ENCODE measurements around the gene HMOX1. TPM values are rescaled to one million over a fixed set of nuclear protein-coding genes. Genes with fewer than 3 reads are reported as not detected.
A peak's percentile ranks its signal among the peaks of the same experiment; 100 is the strongest.

HMOX1 gene
- total and polyA plus RNA-seq, 2 of the 13 experiments (the other 11 are each of a cell fraction or from before 2014, with no cell fraction given), result 53.6 to 67.4 TPM

DNA sequence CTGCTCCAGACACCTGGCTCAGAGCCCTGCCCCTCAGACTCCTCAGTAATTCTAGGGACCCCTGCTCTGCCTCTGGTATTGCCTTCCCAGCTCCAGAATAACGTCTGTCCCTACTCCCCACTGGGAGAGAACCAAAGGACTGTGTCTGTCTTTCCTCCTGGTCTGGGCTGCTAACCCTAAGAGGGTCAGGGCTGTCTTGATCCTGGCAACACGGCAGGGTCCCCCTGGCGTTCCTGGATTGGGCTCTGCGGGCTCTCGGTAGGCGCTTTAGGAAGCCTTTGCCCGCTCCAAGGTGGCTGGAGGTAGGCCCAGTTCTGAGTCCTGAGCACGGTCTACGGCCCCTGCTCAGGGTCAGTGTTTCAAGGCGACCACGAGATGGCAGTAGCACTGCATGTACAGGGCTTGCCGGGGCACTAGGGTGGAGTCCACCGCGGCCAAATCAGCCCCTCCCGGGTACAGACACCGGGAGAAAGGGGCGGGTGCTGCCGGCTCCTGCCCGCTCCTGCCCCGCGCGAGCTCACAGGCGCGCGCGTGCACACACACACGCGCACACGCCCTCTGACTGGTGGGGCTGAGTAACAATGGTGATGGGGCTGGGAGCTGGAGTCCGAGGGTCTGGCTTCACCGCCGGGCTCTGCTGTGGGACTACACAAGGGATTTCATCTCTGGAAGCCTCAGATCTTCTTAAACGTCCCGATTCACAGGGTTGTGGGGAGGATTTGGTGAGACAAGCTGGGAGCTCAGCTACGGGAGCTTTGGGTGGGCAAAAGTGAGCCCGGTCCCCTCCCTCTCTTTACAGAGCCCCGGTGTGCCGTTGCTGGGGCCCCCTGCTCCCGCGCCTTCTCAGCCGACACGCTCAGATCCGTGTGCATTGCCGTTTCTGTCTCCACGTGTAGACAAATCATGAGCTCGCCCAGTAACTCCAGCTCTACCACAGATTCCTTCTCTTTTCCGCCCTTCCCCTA lies 30.1 kb upstream of the HMOX1 start (continued):
- TF ChIP-seq ESRRA (CRISPR knock-in tag; IDR thresholded peaks at IDR 0.05; ENCODE audit: low read depth), result no peak
- 0 out of 2 replicates have a peak, but pooled peaks have one; percentile 51 for TF ChIP-seq ZNF720 (CRISPR knock-in tag; IDR thresholded peaks at IDR 0.05)
- no peak for TF ChIP-seq ZNF781 (CRISPR knock-in tag; IDR thresholded peaks at IDR 0.05; ENCODE audit: borderline replicate concordance, not compliant biosample characterization)
- no peak for TF ChIP-seq FOXA1 (IDR thresholded peaks at IDR 0.05)
- no peak for TF ChIP-seq FOXA1 (CRISPR knock-in tag; IDR thresholded peaks at IDR 0.05)
- TF ChIP-seq, protein P1, sequence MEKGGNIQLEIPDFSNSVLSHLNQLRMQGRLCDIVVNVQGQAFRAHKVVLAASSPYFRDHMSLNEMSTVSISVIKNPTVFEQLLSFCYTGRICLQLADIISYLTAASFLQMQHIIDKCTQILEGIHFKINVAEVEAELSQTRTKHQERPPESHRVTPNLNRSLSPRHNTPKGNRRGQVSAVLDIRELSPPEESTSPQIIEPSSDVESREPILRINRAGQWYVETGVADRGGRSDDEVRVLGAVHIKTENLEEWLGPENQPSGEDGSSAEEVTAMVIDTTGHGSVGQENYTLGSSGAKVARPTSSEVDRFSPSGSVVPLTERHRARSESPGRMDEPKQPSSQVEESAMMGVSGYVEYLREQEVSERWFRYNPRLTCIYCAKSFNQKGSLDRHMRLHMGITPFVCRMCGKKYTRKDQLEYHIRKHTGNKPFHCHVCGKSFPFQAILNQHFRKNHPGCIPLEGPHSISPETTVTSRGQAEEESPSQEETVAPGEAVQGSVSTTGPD (CRISPR knock-in tag; IDR thresholded peaks at IDR 0.05), result no peak
- TF ChIP-seq ZNF670 (CRISPR knock-in tag; IDR thresholded peaks at IDR 0.05; ENCODE audit: borderline replicate concordance), result no peak
- peak; percentile 77; the same call in 1 of the 2 replicates for TF ChIP-seq MIER3 (CRISPR knock-in tag; IDR thresholded peaks at IDR 0.05; ENCODE audit: borderline replicate concordance)
- TF ChIP-seq, protein P2, sequence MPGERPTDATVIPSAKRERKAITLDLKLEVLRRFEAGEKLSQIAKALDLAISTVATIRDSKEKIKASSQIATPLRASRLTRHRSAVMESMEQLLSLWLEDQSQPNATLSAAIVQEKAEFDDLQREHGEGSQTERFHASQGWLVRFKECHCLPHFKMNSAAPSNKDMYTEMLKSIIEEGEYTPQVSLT (CRISPR knock-in tag; IDR thresholded peaks at IDR 0.05; ENCODE audit: borderline replicate concordance, low read depth), result no peak
- TF ChIP-seq RBM22 (optimal IDR thresholded peaks at IDR 0.05; ENCODE audit: low read length), result peak; percentile 23
- TF ChIP-seq, protein P3, sequence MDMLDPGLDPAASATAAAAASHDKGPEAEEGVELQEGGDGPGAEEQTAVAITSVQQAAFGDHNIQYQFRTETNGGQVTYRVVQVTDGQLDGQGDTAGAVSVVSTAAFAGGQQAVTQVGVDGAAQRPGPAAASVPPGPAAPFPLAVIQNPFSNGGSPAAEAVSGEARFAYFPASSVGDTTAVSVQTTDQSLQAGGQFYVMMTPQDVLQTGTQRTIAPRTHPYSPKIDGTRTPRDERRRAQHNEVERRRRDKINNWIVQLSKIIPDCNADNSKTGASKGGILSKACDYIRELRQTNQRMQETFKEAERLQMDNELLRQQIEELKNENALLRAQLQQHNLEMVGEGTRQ (IDR thresholded peaks at IDR 0.05; ENCODE audit: low read depth, low read length), result no peak
- TF ChIP-seq, protein P3 (CRISPR knock-in tag; IDR thresholded peaks at IDR 0.05; ENCODE audit: borderline replicate concordance), result no peak
- TF ChIP-seq, protein P4, sequence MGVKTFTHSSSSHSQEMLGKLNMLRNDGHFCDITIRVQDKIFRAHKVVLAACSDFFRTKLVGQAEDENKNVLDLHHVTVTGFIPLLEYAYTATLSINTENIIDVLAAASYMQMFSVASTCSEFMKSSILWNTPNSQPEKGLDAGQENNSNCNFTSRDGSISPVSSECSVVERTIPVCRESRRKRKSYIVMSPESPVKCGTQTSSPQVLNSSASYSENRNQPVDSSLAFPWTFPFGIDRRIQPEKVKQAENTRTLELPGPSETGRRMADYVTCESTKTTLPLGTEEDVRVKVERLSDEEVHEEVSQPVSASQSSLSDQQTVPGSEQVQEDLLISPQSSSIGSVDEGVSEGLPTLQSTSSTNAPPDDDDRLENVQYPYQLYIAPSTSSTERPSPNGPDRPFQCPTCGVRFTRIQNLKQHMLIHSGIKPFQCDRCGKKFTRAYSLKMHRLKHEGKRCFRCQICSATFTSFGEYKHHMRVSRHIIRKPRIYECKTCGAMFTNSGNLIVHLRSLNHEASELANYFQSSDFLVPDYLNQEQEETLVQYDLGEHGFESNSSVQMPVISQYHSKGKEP (CRISPR knock-in tag; IDR thresholded peaks at IDR 0.05), result no peak
- peak; percentile 37; the same call in 1 of the 2 replicates for TF ChIP-seq ARNT2 (CRISPR knock-in tag; IDR thresholded peaks at IDR 0.05; ENCODE audit: low read depth)
- peak; percentile 58; the same call in 1 of the 2 replicates for TF ChIP-seq GATAD2A (CRISPR knock-in tag; IDR thresholded peaks at IDR 0.05)
- no peak for TF ChIP-seq MYNN (CRISPR knock-in tag; IDR thresholded peaks at IDR 0.05; ENCODE audit: low read depth)
- peak; percentile 50; the same call in 1 of the 2 replicates for TF ChIP-seq KLF9 (CRISPR knock-in tag; IDR thresholded peaks at IDR 0.05; ENCODE audit: low read depth)
- TF ChIP-seq, protein P5, sequence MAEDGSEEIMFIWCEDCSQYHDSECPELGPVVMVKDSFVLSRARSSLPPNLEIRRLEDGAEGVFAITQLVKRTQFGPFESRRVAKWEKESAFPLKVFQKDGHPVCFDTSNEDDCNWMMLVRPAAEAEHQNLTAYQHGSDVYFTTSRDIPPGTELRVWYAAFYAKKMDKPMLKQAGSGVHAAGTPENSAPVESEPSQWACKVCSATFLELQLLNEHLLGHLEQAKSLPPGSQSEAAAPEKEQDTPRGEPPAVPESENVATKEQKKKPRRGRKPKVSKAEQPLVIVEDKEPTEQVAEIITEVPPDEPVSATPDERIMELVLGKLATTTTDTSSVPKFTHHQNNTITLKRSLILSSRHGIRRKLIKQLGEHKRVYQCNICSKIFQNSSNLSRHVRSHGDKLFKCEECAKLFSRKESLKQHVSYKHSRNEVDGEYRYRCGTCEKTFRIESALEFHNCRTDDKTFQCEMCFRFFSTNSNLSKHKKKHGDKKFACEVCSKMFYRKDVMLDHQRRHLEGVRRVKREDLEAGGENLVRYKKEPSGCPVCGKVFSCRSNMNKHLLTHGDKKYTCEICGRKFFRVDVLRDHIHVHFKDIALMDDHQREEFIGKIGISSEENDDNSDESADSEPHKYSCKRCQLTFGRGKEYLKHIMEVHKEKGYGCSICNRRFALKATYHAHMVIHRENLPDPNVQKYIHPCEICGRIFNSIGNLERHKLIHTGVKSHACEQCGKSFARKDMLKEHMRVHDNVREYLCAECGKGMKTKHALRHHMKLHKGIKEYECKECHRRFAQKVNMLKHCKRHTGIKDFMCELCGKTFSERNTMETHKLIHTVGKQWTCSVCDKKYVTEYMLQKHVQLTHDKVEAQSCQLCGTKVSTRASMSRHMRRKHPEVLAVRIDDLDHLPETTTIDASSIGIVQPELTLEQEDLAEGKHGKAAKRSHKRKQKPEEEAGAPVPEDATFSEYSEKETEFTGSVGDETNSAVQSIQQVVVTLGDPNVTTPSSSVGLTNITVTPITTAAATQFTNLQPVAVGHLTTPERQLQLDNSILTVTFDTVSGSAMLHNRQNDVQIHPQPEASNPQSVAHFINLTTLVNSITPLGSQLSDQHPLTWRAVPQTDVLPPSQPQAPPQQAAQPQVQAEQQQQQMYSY (CRISPR knock-in tag; IDR thresholded peaks at IDR 0.05), result no peak
- TF ChIP-seq CHCHD3 (CRISPR knock-in tag; IDR thresholded peaks at IDR 0.05), result no peak
- TF ChIP-seq CEBPG (CRISPR knock-in tag; IDR thresholded peaks at IDR 0.05), result 0 out of 2 replicates have a peak, but pooled peaks have one; percentile 3
